Activated T-cell treated with anti-CD3 and anti-CD28 coated beads, Interleukin-2, amount 50 U/mL, for 72 hours (primary cell): ENCODE results near the gene PREP. TPM values are rescaled to one million over a fixed set of nuclear protein-coding genes. Genes with fewer than 3 reads are reported as not detected.

ENCODE experiments used
- ATAC-seq, 2 donors: fragments of 150-1000 bp; cut with Tn5 transposase; replicated peaks in 1 of 2; 2 replicates each; pipeline ENCODE4 v1.10.0; 2021; ENCODE audit warnings: moderate library complexity in 2 of 2, mild to moderate bottlenecking in 1 of 2
- DNase-seq, 2 donors: peaks; one replicate each; pipeline ENCODE4 v3.0.0; 2021 to 2022; ENCODE audit warnings: mixed read lengths in 1 of 2
- H3K27ac Mint-ChIP-seq: one replicate; pipeline ENCODE4 v1.8.0; 2022; ENCODE audit warnings: mild to moderate bottlenecking, moderate library complexity, mixed read lengths
- H3K27me3 Mint-ChIP-seq: one replicate; pipeline ENCODE4 v1.8.0; 2022; ENCODE audit warnings: low read depth, mixed read lengths
- H3K36me3 Mint-ChIP-seq, 2 donors: one replicate each; pipeline ENCODE4 v1.8.0; 2022; ENCODE audit warnings: mixed read lengths in 2 of 2, mild to moderate bottlenecking in 1 of 2; ENCODE audit not compliant: insufficient read depth in 2 of 2
- H3K4me1 Mint-ChIP-seq: one replicate; pipeline ENCODE4 v1.8.0; 2022; ENCODE audit warnings: low read depth, mixed read lengths
- H3K4me3 Mint-ChIP-seq, 2 donors: one replicate each; pipeline ENCODE4 v1.8.0; 2022; ENCODE audit warnings: mild to moderate bottlenecking in 2 of 2, mixed read lengths in 2 of 2, moderate library complexity in 2 of 2
- H3K9me3 Mint-ChIP-seq, 2 donors: one replicate each; pipeline ENCODE4 v1.8.0; 2022; ENCODE audit warnings: mixed read lengths in 2 of 2
- total RNA-seq, 2 donors: library from RNA; stranded (reverse); gene quantifications; one replicate each; pipeline ENCODE4 v1.2.3, GENCODE V29; 2022

The PREP gene
- total RNA-seq, 2 donors from 2014 or later, result 31.6 to 40.0 TPM

GRCh38 chr6:105382496-105382895 is 20.4 kb downstream of the PREP start:
- no peak for DNase-seq
- Mint-ChIP-seq H3K9me3 (no peaks in the 10 kb centered on the region), H3K27ac (no peak overlapping the region), H3K36me3 (peaks cover 0 to 5% of the 10 kb centered on the region in 2 donors), H3K4me1 (peaks cover 12% of the 10 kb centered on the region), H3K4me3 (no peak overlapping the region), H3K27me3 (no peaks in the 10 kb centered on the region)
- no peak for ATAC-seq

- no peaks in the 10 kb centered on the region for H3K27me3 Mint-ChIP-seq
- no peaks in the 10 kb centered on the region for H3K9me3 Mint-ChIP-seq
- peaks cover 12% of the 10 kb centered on the region for H3K4me1 Mint-ChIP-seq
- no peak overlapping the region for H3K4me3 Mint-ChIP-seq
- H3K36me3 Mint-ChIP-seq, result peaks cover 0 to 3% of the 10 kb centered on the region in 2 donors
- no peak overlapping the region for H3K27ac Mint-ChIP-seq
- ATAC-seq (no peak), DNase-seq (no peak)
These were observed 22.2 kb downstream of the PREP start for GRCh38 chr6:105380634-105381033.

GRCh38 chr6:105375797-105376196 is 27.1 kb downstream of the PREP start:
- H3K4me1 Mint-ChIP-seq, result no peaks in the 10 kb centered on the region
- H3K27me3 Mint-ChIP-seq, result no peaks in the 10 kb centered on the region
- no peak for DNase-seq
- H3K9me3 Mint-ChIP-seq, result no peaks in the 10 kb centered on the region
- no peak overlapping the region for H3K27ac Mint-ChIP-seq
- no peak for ATAC-seq
- no peak overlapping the region for H3K4me3 Mint-ChIP-seq
- H3K36me3 Mint-ChIP-seq, result peaks cover 1 to 2% of the 10 kb centered on the region in 2 donors

- no peaks in the 10 kb centered on the region for H3K9me3 Mint-ChIP-seq
- ATAC-seq (no peak), DNase-seq (no peak)
- no peaks in the 10 kb centered on the region for H3K27me3 Mint-ChIP-seq
- H3K36me3 Mint-ChIP-seq, result peaks cover 2 to 7% of the 10 kb centered on the region in 2 donors
- H3K4me1 Mint-ChIP-seq, result no peaks in the 10 kb centered on the region
- H3K27ac Mint-ChIP-seq, result no peak overlapping the region
- H3K4me3 Mint-ChIP-seq, result no peak overlapping the region
These were observed 28.9 kb downstream of the PREP start for GRCh38 chr6:105374010-105374420.

- Mint-ChIP-seq H3K4me1 (no peaks in the 10 kb centered on the region), H3K27ac (no peak overlapping the region), H3K4me3 (no peak overlapping the region), H3K27me3 (no peaks in the 10 kb centered on the region), H3K9me3 (no peaks in the 10 kb centered on the region), H3K36me3 (peaks cover 2 to 7% of the 10 kb centered on the region in 2 donors)
- DNase-seq (no peak), ATAC-seq (no peak)
These were observed 29.4 kb downstream of the PREP start for GRCh38 chr6:105373481-105373880.

GRCh38 chr6:105372849-105373182 is 30.1 kb downstream of the PREP start:
- ATAC-seq (no peak), DNase-seq (no peak)
- Mint-ChIP-seq H3K27ac (no peak overlapping the region), H3K4me1 (no peaks in the 10 kb centered on the region), H3K36me3 (peaks cover 2 to 7% of the 10 kb centered on the region in 2 donors), H3K27me3 (no peaks in the 10 kb centered on the region), H3K9me3 (no peaks in the 10 kb centered on the region), H3K4me3 (no peak overlapping the region)

- H3K36me3 Mint-ChIP-seq, result peaks cover 2 to 7% of the 10 kb centered on the region in 2 donors
- H3K27ac Mint-ChIP-seq, result no peak overlapping the region
- H3K9me3 Mint-ChIP-seq, result no peaks in the 10 kb centered on the region
These were observed 30.6 kb downstream of the PREP start for GRCh38 chr6:105372142-105372848.

GRCh38 chr6:105370351-105370750 is 32.5 kb downstream of the PREP start:
- Mint-ChIP-seq H3K27me3 (no peaks in the 10 kb centered on the region), H3K4me3 (no peak overlapping the region), H3K27ac (no peak overlapping the region), H3K9me3 (no peaks in the 10 kb centered on the region), H3K36me3 (peaks cover 7 to 16% of the 10 kb centered on the region in 2 donors), H3K4me1 (no peaks in the 10 kb centered on the region)
- no peak for DNase-seq
- ATAC-seq, result no peak

More at GRCh38 chr6:105372142-105372848, 30.6 kb downstream of the PREP start:
- Mint-ChIP-seq H3K4me1 (no peaks in the 10 kb centered on the region), H3K4me3 (no peak overlapping the region), H3K27me3 (no peaks in the 10 kb centered on the region)
- no peak for ATAC-seq
- DNase-seq, result no peak

- Mint-ChIP-seq H3K36me3 (peaks cover 7 to 17% of the 10 kb centered on the region in 2 donors), H3K4me3 (no peak overlapping the region), H3K27me3 (no peaks in the 10 kb centered on the region), H3K4me1 (no peaks in the 10 kb centered on the region), H3K9me3 (no peaks in the 10 kb centered on the region), H3K27ac (no peak overlapping the region)
- DNase-seq (no peak), ATAC-seq (no peak)
These were observed 33.7 kb downstream of the PREP start for GRCh38 chr6:105369145-105369544.

- Mint-ChIP-seq H3K27ac (no peak overlapping the region), H3K36me3 (peaks cover 5 to 12% of the 10 kb centered on the region in 2 donors)
- ATAC-seq, result peak in 1 of 2 donors; percentile 30
These were observed 38.6 kb downstream of the PREP start for GRCh38 chr6:105364243-105364642.

GRCh38 chr6:105363100-105363754 is 39.7 kb downstream of the PREP start:
- no peaks in the 10 kb centered on the region for H3K27me3 Mint-ChIP-seq
- no peak overlapping the region for H3K4me3 Mint-ChIP-seq
- no peak for ATAC-seq
- no peak for DNase-seq
- H3K36me3 Mint-ChIP-seq, result peaks cover 5 to 12% of the 10 kb centered on the region in 2 donors
- H3K27ac Mint-ChIP-seq, result no peak overlapping the region
- peaks cover 12% of the 10 kb centered on the region for H3K4me1 Mint-ChIP-seq
- no peaks in the 10 kb centered on the region for H3K9me3 Mint-ChIP-seq

More at GRCh38 chr6:105364243-105364642, 38.6 kb downstream of the PREP start:
- no peak for DNase-seq
- Mint-ChIP-seq H3K27me3 (no peaks in the 10 kb centered on the region), H3K4me3 (no peak overlapping the region), H3K4me1 (peaks cover 10% of the 10 kb centered on the region), H3K9me3 (no peaks in the 10 kb centered on the region)

- ATAC-seq (peak in 1 of 2 donors; percentile 78), DNase-seq (no peak)
- H3K9me3 Mint-ChIP-seq, result no peaks in the 10 kb centered on the region
- H3K27ac Mint-ChIP-seq, result peak overlapping the region; percentile 80
- H3K4me1 Mint-ChIP-seq, result peaks cover 12% of the 10 kb centered on the region
- no peaks in the 10 kb centered on the region for H3K27me3 Mint-ChIP-seq
- peaks cover 3 to 20% of the 10 kb centered on the region in 2 donors for H3K36me3 Mint-ChIP-seq
- H3K4me3 Mint-ChIP-seq, result peak overlapping the region in 1 of 2 donors; percentile 62
These were observed 43.2 kb downstream of the PREP start for GRCh38 chr6:105359419-105360370.

GRCh38 chr6:105357165-105357564 is 45.7 kb downstream of the PREP start:
- Mint-ChIP-seq H3K27ac (no peak overlapping the region), H3K9me3 (no peaks in the 10 kb centered on the region), H3K4me3 (no peak overlapping the region), H3K4me1 (peaks cover 12% of the 10 kb centered on the region), H3K36me3 (peaks cover 3 to 24% of the 10 kb centered on the region in 2 donors), H3K27me3 (no peaks in the 10 kb centered on the region)
- no peak for ATAC-seq
- no peak for DNase-seq
